Spleen (tissue), 7 donors: ENCODE measurements around the gene CACNA2D2.

Experiments used
- POLR2A ChIP-seq, 3 donors: fragments of 450-650 bp; IDR thresholded peaks; one replicate each; pipeline ENCODE4 v1.5.1; 2017; ENCODE audit warnings: antibody characterized with exemption in 3 of 3, mild to moderate bottlenecking in 1 of 3
- TF ChIP-seq, protein P1 (sequence below), 11 experiments: fragments of 200-600 bp in 7 of 11; fragments of 450-650 bp in 4 of 11; sonication (generic) in 4 of 11; IDR thresholded peaks in 8 of 11; conservative IDR thresholded peaks in 3 of 11; 1 replicate in 7 of 11; 2 replicates in 4 of 11; pipeline versions ENCODE4 v1.4.0 to v1.8.0; 2016 to 2021; ENCODE audit warnings: antibody characterized with exemption in 11 of 11, inconsistent platforms in 4 of 11, mild to moderate bottlenecking in 1 of 11
- donor health status: DM: no; HTN: no; CAD: no; lungs with moderate emphysema.
- donor health status: DM: no; HTN: no; CAD: no.
- donor health status: DM: no; HTN: no; CAD: no.

DNA sequence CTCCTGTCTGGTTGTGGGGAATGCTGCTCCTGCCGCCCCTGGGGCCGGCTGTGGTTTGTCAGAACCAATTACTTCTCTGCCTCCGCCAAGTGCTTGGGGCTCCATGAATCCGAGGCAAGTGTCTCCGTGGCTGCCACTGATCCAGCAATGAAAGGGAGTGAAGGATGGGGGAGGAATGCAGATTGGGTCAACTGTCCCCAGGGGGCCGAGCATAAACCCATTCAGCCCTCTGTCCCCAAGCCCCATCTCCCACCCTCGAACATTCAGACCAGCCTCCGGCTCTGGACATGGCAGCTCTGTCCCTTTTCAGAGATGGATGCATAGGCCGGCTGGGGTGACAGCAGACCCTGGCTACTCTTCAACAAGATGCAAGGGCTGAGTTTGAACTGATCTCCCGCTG lies 35.5 kb downstream of the CACNA2D2 start:
- TF ChIP-seq, protein P1, sequence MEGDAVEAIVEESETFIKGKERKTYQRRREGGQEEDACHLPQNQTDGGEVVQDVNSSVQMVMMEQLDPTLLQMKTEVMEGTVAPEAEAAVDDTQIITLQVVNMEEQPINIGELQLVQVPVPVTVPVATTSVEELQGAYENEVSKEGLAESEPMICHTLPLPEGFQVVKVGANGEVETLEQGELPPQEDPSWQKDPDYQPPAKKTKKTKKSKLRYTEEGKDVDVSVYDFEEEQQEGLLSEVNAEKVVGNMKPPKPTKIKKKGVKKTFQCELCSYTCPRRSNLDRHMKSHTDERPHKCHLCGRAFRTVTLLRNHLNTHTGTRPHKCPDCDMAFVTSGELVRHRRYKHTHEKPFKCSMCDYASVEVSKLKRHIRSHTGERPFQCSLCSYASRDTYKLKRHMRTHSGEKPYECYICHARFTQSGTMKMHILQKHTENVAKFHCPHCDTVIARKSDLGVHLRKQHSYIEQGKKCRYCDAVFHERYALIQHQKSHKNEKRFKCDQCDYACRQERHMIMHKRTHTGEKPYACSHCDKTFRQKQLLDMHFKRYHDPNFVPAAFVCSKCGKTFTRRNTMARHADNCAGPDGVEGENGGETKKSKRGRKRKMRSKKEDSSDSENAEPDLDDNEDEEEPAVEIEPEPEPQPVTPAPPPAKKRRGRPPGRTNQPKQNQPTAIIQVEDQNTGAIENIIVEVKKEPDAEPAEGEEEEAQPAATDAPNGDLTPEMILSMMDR (IDR thresholded peaks at IDR 0.05 in 8 of 11, conservative IDR thresholded peaks at IDR 0.05 in 3 of 11), result no peak
- TF ChIP-seq POLR2A (IDR thresholded peaks at IDR 0.05), result no peak
